ENCODE results near the gene CETN1. TPM values are rescaled to one million over a fixed set of nuclear protein-coding genes. Genes with fewer than 3 reads are reported as not detected.

CETN1 gene
- not detected for polyA plus RNA-seq

DNA sequence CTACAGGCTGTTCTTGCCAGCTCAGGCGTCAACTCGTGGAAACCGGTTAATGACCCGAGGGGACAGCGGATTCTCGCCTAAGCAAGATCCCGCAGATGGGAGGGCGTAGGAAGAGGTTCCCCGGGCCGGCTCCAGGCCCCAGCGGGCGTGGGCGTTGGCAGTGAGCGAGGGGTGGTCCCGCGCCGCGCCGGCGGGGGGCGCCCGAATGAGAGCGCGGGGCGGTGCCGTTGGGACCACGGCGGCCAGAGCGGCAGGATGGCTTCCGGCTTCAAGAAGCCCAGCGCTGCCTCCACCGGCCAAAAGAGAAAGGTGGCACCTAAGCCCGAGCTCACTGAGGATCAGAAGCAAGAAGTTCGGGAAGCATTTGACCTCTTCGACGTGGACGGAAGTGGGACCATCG, at the start of gene CETN1:
TSS of gene CETN1 (plus strand) at position 227 of the 400 bp plus-strand sequence. CDS start at position 256, 29 bp downstream.
- no peaks in the 10 kb centered on the region for H3K27me3 Mint-ChIP-seq
- H3K4me3 Mint-ChIP-seq = no peak within 1 kb of the TSS
- peaks cover 0 to 2% (median 0%) of the 10 kb centered on the region in 3 donors for H3K9me3 Mint-ChIP-seq
- no peaks in the 10 kb centered on the region for H3K36me3 Mint-ChIP-seq
- no peak within 1 kb of the TSS for H3K27ac Mint-ChIP-seq
- H3K4me1 Mint-ChIP-seq = no peaks in the 10 kb centered on the region

DNA sequence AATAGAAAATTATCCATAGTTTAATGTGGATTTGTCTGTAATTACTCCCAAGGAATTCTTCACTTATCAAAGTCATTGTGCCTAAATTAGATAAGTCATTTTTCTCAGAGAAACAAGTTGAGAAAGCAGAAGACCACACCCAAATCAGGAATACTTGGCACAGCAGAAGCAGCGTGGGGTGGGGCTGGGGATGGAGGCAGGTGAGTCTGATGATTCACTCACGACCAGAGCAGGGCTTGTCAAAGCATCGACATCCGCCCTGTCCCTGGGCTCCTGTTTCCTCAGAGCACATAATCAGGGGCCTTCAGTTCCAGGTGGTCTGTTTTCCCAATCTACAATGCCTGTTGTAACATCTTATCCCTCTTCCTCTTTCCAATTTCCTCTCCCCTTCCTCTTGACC, 48.2 kb upstream of the CETN1 start:
- Mint-ChIP-seq H3K36me3 (peaks cover 3% of the 10 kb centered on the region), H3K27me3 (no peaks in the 10 kb centered on the region), H3K9me3 (peaks cover 0 to 3% (median 0%) of the 10 kb centered on the region in 3 donors), H3K27ac (no peak overlapping the region), H3K4me3 (no peak overlapping the region), H3K4me1 (no peaks in the 10 kb centered on the region)

DNA sequence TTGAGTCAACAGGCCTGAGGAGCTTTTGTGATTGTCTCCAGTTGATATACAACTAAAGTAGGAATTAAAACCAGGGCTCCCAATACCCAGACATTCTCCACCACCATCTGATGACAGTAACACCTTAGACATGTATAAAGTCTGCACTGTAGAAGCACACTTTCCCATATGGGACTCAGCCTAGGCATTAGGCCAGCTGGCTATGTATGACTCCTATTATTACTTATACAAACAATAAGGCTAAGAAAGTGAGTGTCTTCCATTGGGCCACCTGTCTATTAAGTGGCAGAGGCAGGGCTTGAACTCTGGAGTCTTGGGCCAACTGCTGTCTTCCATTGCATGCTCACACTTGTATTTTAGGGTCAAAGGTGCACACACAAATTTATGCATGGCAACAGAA, 47.5 kb upstream of the CETN1 start:
- H3K27me3 Mint-ChIP-seq = no peaks in the 10 kb centered on the region
- H3K27ac Mint-ChIP-seq = no peak overlapping the region
- no peaks in the 10 kb centered on the region for H3K4me1 Mint-ChIP-seq
- H3K36me3 Mint-ChIP-seq = peaks cover 3% of the 10 kb centered on the region
- H3K4me3 Mint-ChIP-seq = no peak overlapping the region
- H3K9me3 Mint-ChIP-seq = peaks cover 0 to 3% (median 0%) of the 10 kb centered on the region in 3 donors

DNA sequence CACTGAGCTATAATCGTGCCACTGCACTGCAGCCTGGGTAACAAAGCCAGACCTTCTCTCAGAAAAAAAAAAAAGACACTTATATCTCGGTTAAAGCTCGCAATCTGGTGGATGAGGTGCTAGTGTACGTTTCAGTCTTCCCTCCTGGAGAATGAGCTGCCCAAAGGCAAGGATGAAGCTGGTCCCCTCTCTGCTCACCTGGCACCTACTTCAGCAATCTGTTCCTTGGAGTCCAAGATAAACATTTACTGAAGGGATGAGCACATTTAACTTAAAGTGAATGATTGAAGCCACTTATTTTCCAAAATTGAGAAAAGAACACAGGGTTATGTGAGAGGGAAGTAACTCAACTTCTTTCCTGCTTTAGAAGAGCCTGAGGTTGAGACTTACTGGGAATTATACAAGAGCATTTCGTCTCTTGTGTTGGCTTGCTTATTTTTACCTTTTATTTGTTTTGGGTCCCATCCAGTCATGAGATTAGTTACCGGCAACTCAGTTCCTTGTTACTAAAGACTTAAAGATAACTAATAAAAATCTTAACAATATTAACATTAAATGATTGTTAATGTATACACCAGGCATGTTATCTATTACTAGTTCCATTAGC, 46.1 kb upstream of the CETN1 start:
- Mint-ChIP-seq H3K4me3 (no peak overlapping the region), H3K27ac (no peak overlapping the region), H3K36me3 (peaks cover 3% of the 10 kb centered on the region), H3K4me1 (no peaks in the 10 kb centered on the region), H3K27me3 (no peaks in the 10 kb centered on the region), H3K9me3 (peaks cover 0 to 3% (median 0%) of the 10 kb centered on the region in 3 donors)

DNA sequence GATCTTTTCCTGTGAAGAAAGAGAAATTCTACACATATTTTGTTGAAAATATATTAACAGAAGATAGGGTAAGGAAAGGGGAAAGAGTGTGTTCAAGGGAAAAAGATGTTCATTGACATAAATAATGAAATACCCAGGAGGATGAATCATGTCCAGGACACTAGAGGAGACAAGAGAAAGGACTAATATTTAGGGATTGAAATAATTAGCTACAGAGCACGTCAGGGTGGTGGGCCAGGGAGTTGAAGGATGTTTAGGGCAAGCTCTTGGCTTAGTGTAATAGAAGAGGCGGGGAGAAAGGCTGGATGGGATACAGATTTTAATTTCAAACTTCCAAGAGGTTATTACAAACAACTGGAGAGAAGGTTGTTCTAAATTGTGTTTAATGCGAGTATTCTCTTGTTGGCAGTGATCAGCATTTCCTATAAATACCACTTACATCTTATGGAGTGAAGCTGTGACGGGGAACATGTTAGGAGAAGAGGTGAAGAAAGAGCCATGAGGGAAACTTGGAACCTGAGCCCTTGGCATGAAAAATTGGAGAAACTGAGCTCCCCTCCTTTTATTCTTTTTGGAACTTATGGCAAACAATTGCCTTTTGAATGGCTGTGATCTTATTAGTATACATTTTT, 36.6 kb upstream of the CETN1 start:
- peaks cover 0 to 5% (median 3%) of the 10 kb centered on the region in 3 donors for H3K9me3 Mint-ChIP-seq
- no peaks in the 10 kb centered on the region for H3K36me3 Mint-ChIP-seq
- H3K4me3 Mint-ChIP-seq = no peak overlapping the region
- peaks cover 1% of the 10 kb centered on the region for H3K27me3 Mint-ChIP-seq
- no peaks in the 10 kb centered on the region for H3K4me1 Mint-ChIP-seq
- H3K27ac Mint-ChIP-seq = no peak overlapping the region

DNA sequence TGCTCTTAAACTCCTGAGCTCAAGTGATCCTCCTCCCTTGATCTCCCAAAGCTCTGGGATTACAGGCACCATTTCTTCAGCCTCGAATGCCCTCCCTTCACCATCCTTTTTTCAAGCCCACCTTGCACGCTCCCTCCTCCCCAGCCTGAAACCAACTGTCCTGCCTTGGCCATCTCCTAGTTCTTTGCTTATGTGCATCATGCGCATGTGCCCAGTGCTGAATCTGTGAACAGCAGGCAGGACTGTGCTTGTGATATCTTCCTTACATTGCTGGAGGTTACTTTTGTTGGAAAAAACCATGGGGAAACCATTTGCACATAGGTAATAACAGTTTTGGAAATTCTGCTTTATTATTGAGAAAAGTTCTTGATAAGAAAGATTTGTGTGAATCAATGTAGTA, 30.2 kb upstream of the CETN1 start:
- H3K36me3 Mint-ChIP-seq = no peaks in the 10 kb centered on the region
- H3K27ac Mint-ChIP-seq = no peak overlapping the region
- no peak overlapping the region for H3K4me3 Mint-ChIP-seq
- peaks cover 4% of the 10 kb centered on the region for H3K27me3 Mint-ChIP-seq
- H3K4me1 Mint-ChIP-seq = no peaks in the 10 kb centered on the region
- peaks cover 0 to 2% (median 2%) of the 10 kb centered on the region in 3 donors for H3K9me3 Mint-ChIP-seq

DNA sequence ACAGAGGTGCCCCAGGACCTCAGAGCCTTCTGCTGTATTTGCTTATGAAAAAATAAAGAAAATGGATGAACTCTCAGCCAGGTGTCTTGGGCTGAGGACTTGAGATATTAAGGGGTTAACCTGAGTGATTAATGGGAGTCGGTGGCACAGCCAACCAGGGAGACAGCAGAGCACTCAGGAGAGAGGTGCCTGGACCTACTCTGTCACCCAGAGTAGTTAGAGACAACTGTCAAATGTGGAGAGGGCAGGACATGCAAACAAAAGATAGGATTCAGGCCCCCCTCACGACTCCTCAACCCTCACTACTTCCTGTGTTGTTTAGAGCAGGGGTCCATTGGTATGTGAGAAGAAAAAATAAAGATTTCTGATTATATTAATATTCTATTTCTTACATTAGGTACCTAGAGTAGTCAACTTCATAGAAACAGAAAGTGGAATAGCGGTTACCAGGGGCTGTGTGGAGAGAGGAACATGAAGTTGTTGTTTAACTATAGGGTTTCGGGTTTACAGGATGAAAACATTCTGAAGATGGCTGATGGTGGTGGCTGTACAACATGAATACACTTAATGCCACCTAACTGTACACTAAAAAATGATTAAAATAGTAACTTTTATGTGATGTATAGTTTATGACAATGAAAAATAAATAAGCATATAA, 28.6 kb upstream of the CETN1 start:
- H3K4me1 Mint-ChIP-seq = no peaks in the 10 kb centered on the region
- no peak overlapping the region for H3K4me3 Mint-ChIP-seq
- H3K27me3 Mint-ChIP-seq = peaks cover 3% of the 10 kb centered on the region

DNA sequence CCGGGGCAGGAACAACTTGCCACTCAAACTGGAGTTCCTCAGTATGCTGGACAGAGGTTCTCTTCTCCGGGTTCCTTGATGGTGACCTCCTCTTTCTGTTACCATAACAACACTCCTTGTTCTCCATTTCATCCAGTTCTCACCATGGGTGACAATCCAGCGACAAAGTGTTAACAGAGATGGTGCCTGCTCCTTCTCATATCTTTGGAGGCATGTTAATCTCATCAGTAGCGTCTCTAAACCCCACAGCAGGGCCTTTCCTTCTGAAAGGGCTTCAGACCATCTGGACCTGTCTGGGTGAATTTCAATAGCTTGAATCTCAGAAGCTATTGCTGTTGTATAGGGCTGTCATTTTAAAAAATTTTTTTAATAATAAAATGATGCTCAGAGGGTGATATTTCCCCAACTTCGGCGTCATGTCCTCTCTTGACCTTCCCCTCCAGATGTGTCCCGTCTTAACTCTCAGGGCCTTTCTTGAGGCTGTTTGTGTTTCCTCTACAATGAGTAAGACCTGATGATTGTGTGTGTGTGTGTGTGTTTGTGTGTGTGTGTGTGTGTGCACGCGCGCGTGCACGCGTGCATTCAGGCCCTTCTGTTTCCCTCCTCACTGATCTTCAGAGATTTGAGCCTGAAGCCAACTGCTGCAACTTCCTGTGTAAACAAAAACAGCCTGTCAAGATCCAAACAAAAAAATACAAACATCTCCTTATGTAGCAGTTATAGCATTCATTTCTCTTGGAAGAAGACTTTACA, 24.3 kb upstream of the CETN1 start:
- H3K27me3 Mint-ChIP-seq = no peaks in the 10 kb centered on the region
- no peak overlapping the region for H3K27ac Mint-ChIP-seq
- H3K4me1 Mint-ChIP-seq = no peaks in the 10 kb centered on the region
- H3K4me3 Mint-ChIP-seq = no peak overlapping the region
- H3K36me3 Mint-ChIP-seq = no peaks in the 10 kb centered on the region
- peaks cover 0 to 3% (median 2%) of the 10 kb centered on the region in 3 donors for H3K9me3 Mint-ChIP-seq

More for the DNA sequence above, 28.6 kb upstream of the CETN1 start:
- Mint-ChIP-seq H3K36me3 (no peaks in the 10 kb centered on the region), H3K9me3 (peaks cover 0 to 2% (median 2%) of the 10 kb centered on the region in 3 donors), H3K27ac (no peak overlapping the region)

DNA sequence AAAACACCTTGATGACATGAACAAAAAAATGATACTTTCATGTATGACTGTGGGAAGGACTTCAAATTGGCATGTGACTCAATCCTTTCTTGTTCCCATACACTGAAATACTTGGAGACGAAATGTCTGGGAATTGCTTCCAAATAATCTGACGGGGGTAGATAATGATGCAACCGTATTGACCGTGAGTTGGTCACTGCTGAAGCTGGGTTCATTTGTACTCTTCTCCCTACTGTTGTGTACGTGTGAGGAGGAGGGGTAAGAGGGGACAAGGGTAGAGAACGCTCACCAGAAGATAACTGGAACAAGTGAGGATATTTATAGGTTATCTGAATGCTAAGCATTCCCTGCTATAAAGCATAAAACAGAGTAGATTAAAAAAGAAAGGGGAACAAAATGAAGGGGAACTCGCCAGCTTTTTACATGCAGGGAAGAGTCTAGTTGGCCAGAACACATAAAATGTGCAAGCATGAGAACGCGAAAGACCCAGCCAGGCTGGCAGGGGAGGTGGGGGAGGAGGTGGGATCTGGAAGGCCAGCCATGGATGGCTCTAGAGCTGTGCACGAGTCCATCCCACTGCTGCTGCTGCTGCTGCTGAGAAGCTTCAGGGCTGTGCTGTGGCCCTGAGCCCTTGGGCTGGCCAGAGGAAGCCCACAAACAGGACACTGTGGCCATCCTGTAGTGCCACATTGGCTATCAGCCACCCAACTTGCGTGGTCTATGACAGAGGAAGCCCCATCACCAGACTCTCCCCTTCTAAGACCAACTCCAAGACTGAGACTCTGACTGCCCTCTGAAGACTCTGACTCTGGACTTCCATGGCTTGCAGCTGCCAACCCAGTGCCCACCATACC, 15.2 kb upstream of the CETN1 start:
- Mint-ChIP-seq H3K27me3 (peaks cover 1% of the 10 kb centered on the region), H3K36me3 (peaks cover 2% of the 10 kb centered on the region), H3K4me1 (no peaks in the 10 kb centered on the region), H3K9me3 (peaks cover 0 to 3% (median 0%) of the 10 kb centered on the region in 3 donors), H3K27ac (no peak overlapping the region), H3K4me3 (no peak overlapping the region)

DNA sequence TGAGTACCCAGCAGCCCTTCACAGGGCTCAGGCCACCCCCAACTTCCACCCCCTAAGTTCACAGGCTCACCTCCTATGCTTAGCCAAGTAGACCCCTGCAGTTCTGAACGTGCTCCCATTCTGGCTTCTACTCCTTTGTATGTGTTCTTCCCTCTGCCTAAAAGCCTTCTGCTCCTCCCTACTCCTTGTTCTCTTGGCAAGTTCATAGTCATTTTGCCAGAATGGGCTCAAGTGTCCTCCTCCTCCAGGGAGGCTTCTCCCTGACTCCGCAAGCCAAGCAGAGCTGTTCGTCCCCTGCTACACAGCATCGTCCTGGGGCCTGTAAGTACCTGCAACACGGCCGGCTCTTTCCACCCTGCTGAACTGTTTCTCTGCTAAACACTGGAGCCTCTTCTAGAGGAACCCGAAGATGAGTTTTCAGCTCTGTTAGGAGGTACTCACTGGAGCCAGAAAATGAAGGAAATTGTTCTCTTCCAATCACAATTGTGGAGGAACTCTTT, 14.6 kb upstream of the CETN1 start:
- Mint-ChIP-seq H3K4me1 (no peaks in the 10 kb centered on the region), H3K9me3 (peaks cover 0 to 3% (median 0%) of the 10 kb centered on the region in 3 donors), H3K36me3 (peaks cover 2% of the 10 kb centered on the region), H3K27ac (no peak overlapping the region), H3K4me3 (no peak overlapping the region), H3K27me3 (peaks cover 2% of the 10 kb centered on the region)

DNA sequence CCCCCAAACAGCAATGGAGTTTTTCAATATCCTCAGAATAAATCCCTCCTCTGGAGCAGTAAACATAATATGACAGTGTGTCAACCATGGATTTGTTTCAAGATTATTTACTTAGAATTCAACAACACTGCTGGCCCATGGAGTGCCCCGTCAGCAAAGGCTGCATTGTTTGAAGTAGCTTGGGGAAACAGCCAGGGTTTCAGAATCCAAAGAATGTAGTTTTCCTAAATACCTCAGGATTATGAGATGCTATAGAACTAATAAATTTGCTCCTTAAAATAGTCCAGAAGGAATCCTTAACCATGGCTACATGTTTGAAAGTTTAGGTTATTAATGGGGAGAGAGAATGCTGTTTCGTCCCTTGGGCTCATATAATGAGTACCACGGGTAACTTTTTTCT, 13.1 kb upstream of the CETN1 start:
- Mint-ChIP-seq H3K27ac (no peak overlapping the region), H3K9me3 (peaks cover 0 to 3% (median 0%) of the 10 kb centered on the region in 3 donors), H3K27me3 (peaks cover 2% of the 10 kb centered on the region), H3K4me3 (no peak overlapping the region), H3K4me1 (no peaks in the 10 kb centered on the region), H3K36me3 (peaks cover 2% of the 10 kb centered on the region)

DNA sequence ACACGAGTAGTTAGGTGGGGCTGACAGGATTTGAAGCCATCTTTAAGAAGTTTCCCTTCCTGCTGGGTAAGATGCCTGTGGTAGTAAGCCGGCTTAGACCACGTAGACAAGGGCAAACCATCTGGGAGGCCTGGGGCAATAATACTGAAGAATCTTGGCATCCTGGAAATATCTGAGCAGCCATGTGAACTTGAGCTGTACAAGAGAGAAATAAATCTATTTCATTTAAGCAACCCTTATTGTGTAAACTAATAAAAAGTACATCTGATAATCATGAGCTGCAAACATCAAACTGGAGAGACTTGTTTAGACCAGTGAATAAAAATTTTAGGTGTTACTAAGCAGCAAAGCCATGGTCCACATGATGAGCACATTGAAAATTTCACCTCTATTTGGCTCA, 11.4 kb upstream of the CETN1 start:
- Mint-ChIP-seq H3K4me1 (no peaks in the 10 kb centered on the region), H3K9me3 (peaks cover 0 to 2% (median 0%) of the 10 kb centered on the region in 3 donors), H3K36me3 (peaks cover 2% of the 10 kb centered on the region), H3K27ac (no peak overlapping the region), H3K4me3 (no peak overlapping the region), H3K27me3 (peaks cover 2% of the 10 kb centered on the region)

DNA sequence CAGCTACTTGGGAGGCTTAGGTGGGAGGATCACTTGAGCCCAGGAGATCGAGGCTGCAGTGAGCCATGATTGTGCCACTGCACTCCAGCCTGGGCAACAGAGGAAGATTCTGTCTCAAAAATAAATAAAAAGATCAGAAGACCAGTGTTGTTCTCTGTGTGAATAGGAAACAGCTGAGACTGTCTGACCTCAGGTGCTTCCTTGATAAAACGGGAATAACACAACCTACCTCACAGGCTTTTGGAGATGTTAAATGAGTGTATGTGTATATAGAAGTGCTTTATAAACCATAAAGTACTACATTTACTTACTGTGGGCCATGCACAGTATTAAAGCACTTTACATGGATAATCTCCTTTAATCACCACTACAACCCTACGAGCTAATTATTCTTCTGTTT, 9.9 kb upstream of the CETN1 start:
- Mint-ChIP-seq H3K4me3 (no peak overlapping the region), H3K9me3 (no peaks in the 10 kb centered on the region), H3K27me3 (peaks cover 2% of the 10 kb centered on the region), H3K27ac (no peak overlapping the region), H3K4me1 (no peaks in the 10 kb centered on the region), H3K36me3 (peaks cover 2% of the 10 kb centered on the region)

DNA sequence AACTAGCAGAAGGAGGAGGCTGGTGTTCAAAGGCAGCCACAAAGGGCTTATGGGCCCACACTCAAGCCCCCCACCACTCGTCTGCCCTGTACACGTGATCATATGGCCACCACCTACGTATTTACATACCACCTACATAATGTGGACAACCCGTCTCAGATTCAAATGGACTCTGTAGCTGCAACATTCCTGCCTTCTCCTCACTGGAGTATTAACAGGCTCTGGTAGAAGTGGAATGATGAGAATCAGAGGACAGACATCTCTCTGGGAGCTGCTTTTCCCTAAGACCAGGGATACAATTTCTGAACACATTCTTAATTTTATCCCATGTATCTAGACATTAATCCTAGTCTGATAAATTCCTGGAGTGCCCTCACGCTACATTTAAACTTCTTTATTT, 9.5 kb upstream of the CETN1 start:
- H3K9me3 Mint-ChIP-seq = no peaks in the 10 kb centered on the region
- H3K27ac Mint-ChIP-seq = no peak overlapping the region
- peaks cover 2% of the 10 kb centered on the region for H3K27me3 Mint-ChIP-seq
- H3K36me3 Mint-ChIP-seq = peaks cover 2% of the 10 kb centered on the region
- no peak overlapping the region for H3K4me3 Mint-ChIP-seq
- no peaks in the 10 kb centered on the region for H3K4me1 Mint-ChIP-seq
